Brain microvascular endothelial cell (primary cell): ENCODE data around the gene CKAP5.
A peak's percentile ranks its signal among the peaks of the same experiment; 100 is the strongest.

Experiments
- DNase-seq: peaks from one replicate; pipeline ENCODE4 v3.0.0-alpha.2; 2020
- H3K27ac ChIP-seq: fragments of 250-450 bp; sonication (Bioruptor Pico); 2 replicates; pipeline ENCODE4 v1.5.1; 2020; ENCODE audit warnings: mild to moderate bottlenecking, moderate library complexity
- H3K27me3 ChIP-seq: fragments of 250-450 bp; sonication (Bioruptor Pico); replicated peaks from 2 replicates; pipeline ENCODE4 v1.5.1; 2020; ENCODE audit warnings: mild to moderate bottlenecking
- H3K36me3 ChIP-seq: fragments of 250-450 bp; sonication (Bioruptor Pico); replicated peaks from 2 replicates; pipeline ENCODE4 v1.5.1; 2020; ENCODE audit warnings: mild to moderate bottlenecking
- H3K4me3 ChIP-seq: 2 replicates; pipeline ENCODE4 v1.5.1; 2011; ENCODE audit warnings: low read depth, mild to moderate bottlenecking, control low read depth, low read length, moderate library complexity
- CTCF ChIP-seq: IDR thresholded peaks from 2 replicates; pipeline ENCODE4 v1.5.1; 2011; ENCODE audit warnings: low read depth, mild to moderate bottlenecking, moderate library complexity, low read length, control low read depth, inconsistent platforms; ENCODE audit errors: missing control alignments
- in situ Hi-C: cut with HindIII; loops from 2 replicates; pipeline ENCODE4 v1.10.0; 2017; ENCODE audit warnings: low sequenced_read_pairs, low pct_ligation_motif_present

The CKAP5 gene

GRCh38 chr11:46706886-46707285, 139.2 kb downstream of the CKAP5 start:
- Histone ChIP-seq H3K36me3 (peaks cover 43% of the 10 kb centered on the region), H3K4me3 (no peak overlapping the region), H3K27ac (no peak overlapping the region), H3K27me3 (no peaks in the 10 kb centered on the region)
- in situ Hi-C loops: no loop called here
- DNase-seq: no peak
- no peak for TF ChIP-seq CTCF

- no peak overlapping the region for H3K4me3 ChIP-seq
- peaks cover 43% of the 10 kb centered on the region for H3K36me3 ChIP-seq
- H3K27ac ChIP-seq: no peak overlapping the region
- in situ Hi-C loops: no loop called here
- no peak for DNase-seq
- no peak for TF ChIP-seq CTCF
- H3K27me3 ChIP-seq: no peaks in the 10 kb centered on the region
These were observed 140.9 kb downstream of the CKAP5 start for GRCh38 chr11:46705070-46705688.

- DNase-seq: no peak
- peaks cover 29% of the 10 kb centered on the region for H3K36me3 ChIP-seq
- H3K4me3 ChIP-seq: peak overlapping the region; percentile 98
- peak overlapping the region; percentile 95 for H3K27ac ChIP-seq
- in situ Hi-C loops: no loop called here
- TF ChIP-seq CTCF: no peak
- no peaks in the 10 kb centered on the region for H3K27me3 ChIP-seq
These were observed 144.9 kb downstream of the CKAP5 start for GRCh38 chr11:46701078-46701654.

- no peaks in the 10 kb centered on the region for H3K27me3 ChIP-seq
- in situ Hi-C loops: no loop called here
- peak within 1 kb of the TSS; percentile 98 for H3K4me3 ChIP-seq
- DNase-seq: peak; percentile 97
- no peak for TF ChIP-seq CTCF
- peak within 1 kb of the TSS; percentile 95 for H3K27ac ChIP-seq
- H3K36me3 ChIP-seq: peaks cover 27% of the 10 kb centered on the region
These were observed 145.6 kb downstream of the CKAP5 start, which contains the start of the genes ARHGAP1 and ZNF408 for GRCh38 chr11:46700241-46701077. Gene ARHGAP1 (minus strand): TSS chr11:46700619. CDS start chr11:46696107, 4,512 bp downstream. Gene ZNF408 (plus strand): TSS chr11:46701031. CDS start chr11:46701048, 17 bp downstream.

- Histone ChIP-seq H3K27ac (no peak overlapping the region), H3K4me3 (no peak overlapping the region)
- in situ Hi-C loops: no loop called here
These were observed 147.5 kb downstream of the CKAP5 start for GRCh38 chr11:46698597-46698996.

More at GRCh38 chr11:46698597-46698996, 147.5 kb downstream of the CKAP5 start:
- no peaks in the 10 kb centered on the region for H3K27me3 ChIP-seq
- TF ChIP-seq CTCF: no peak
- peaks cover 31% of the 10 kb centered on the region for H3K36me3 ChIP-seq
- no peak for DNase-seq
